NOMO-1 treated with DMSO at 0.1 percent for 48 hours (cell line): ENCODE results near the gene RASAL3.
A peak's percentile ranks its signal among the peaks of the same experiment; 100 is the strongest.
"Not testable (repeated sequence)": the region's sequence is repeated elsewhere in the genome, so short reads cannot be mapped to it uniquely, and the experiment has no call there.

Source experiments
- DNase-seq: peaks from one replicate; lab custom pipeline; 2025; ENCODE audit not compliant: unreplicated experiment; lab: John Stamatoyannopoulos, UW

RASAL3 gene

DNA sequence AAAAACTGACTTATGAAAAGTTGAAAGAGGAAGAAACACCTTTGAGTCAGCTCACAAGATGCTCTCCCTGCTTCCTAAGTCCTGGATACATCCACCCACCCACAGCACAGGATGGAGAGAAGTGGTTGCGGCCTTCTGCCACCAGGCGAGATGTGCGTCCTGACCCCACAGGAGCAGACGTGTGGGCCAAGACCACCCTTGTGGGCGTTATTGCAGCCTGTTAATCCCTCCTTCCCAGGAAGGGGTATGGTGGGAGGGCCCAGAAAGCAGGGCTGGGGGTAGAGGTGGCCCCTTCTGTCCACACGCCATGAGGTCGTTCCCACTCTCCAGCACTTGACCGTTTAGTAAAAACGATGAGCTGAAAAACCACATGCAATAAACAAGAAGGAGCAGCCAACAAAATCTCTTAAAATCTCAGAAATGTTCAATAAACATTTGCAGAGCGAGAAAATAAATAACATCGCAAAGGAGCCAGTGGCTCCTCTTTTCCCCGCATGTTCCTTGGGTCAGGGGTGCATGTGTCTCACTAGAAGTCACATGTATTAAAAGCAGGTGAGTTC is 43.1 kb downstream of the RASAL3 start:
- DNase-seq, result no peak

DNA sequence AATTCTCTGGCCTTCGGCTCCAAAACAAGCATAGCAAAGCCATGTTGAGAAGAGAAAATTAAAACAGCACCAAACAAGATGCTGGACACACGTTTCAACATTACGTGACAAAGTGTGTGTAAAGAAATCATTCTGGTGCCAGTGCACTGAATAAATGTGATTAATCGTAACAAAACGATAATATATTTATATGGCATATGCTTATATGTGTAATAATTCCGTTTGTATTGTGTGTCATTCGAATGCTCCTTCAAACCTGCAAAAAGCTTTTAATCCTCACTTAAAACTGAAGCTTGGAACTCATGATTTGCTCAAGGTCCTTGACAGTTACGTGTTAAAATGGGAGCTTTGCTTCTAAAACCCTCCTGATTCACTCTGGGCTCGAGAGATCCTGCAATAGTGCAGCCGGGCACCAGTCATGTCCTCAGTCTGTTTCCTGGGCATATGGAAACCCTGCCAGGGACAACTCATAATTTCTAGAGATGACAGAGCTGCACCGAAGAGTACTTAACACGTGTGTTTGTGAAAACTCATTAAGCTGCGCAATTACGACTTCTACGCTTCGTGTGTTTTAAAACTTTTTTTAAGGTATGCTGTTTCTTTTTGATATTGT is 44.8 kb downstream of the RASAL3 start:
- DNase-seq, result no peak

DNA sequence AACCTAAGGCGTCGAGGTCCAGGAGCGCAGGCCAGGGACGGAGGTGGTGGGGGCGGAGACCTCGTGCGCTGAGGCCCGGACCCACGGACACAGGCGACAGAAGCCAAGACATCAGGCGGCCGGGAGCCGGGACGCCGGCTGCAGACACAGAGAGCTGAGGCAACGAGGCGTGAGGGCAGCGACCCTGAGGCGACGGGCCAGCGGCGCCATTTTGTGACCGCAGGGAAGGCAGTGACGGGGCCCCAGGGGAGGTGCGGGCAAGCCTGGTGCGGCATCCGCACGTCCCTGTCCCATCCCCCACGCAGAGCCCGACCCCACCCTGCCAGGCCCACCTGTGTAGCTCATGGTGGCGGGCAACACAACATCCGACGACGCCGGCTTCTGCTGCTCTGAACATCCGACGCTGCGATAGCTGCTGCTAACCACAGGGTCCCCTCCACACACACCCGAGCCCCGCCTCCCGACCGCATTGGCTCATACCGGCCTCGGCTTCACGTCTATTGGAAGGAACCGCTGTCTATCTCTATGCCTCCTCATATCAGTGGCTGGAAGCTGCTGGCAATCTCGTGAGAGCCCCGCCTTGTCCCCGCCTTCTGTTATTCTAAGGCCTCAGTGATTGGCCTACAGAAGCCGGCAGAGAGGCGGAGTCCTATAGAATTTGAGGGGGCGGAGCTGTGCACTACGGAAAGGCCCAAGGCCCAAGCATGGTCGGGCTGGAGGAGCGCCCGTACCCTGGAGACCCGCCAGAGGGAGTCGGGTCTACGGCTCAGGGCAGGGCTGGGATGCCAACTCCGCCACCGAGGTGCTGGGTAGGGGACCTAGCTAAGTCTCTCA is 45.5 kb downstream of the RASAL3 start, which contains the start of gene AKAP8L:
Gene AKAP8L (minus strand): TSS at position 410 of the 834 bp plus-strand sequence. CDS start 65 bp downstream, at position 345.
- DNase-seq, result peak; percentile 100

DNA sequence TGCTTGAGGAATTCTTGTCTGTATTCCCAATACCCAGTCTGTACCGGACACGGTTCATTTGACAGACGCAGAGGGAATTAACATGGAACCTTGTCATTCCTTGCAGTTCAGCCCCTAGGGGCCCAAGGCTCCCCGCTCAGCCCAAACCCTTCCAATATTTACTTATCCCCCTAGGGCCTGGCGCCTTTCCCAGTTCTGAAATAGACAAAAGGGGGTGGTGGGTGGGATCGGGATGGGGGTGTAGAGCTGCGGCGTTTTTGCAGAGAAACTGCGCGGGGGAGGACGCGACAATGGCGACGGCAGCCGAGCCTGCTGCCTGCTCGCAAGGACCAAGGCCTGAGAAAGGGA is 46.1 kb downstream of the RASAL3 start:
- DNase-seq, result no peak

DNA sequence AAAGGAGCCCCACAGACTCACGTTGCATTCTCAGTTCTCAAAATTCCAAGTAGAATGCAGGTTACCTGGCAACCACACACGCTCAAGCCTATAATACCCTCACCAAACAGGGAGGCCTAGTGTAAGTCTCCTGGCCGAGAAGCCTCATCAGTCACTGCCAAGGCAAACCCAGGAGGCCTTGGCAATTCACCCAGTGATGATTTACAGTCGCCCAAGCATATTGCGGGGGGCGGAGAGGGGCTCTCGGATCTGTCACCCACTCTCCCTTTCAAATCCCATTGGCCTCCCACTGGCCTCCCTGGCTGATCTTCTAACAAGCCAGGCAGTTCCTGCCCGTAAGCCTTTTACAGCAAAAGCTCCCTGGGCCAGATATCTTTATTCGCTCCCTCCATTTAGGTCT is 46.6 kb downstream of the RASAL3 start:
- DNase-seq, result no peak

DNA sequence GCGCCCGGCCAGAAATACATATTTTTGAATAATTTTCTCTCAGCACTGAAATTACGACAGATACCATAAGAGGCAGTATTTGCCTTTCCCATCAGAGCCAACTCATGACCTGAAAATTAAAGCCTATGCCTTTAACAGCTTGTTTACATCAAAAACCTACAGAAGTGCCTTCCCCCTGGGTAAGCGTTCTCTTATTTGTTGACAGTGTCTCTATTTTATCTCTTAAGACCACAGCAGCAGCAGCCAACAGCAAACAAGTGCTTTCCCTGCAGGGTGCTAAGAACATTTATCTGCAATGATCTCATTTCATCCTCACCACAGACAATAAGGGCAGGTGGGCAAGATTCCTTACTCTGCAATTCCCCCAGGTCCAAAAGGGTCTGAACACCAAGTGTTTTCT is 51.5 kb downstream of the RASAL3 start:
- DNase-seq, result no peak

DNA sequence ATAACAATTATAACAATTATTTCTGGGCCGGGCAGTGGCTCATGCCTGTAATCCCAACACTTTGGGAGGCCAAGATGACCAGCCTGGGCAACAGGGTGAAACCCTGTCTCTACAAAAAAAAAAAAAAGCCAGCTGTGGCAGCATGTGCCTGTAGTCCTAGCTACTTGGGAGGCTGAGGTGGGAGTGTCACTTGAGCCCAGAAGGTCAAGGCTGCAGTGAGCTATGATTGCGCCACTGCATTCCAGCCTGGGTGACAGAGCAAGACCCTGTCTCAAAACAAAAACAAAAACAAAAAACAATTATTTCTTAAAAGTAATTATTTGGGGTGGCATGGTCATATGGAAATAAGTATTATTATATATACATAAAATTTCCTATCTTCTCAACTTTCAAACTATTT is 53.0 kb downstream of the RASAL3 start:
- not testable (repeated sequence) for DNase-seq

DNA sequence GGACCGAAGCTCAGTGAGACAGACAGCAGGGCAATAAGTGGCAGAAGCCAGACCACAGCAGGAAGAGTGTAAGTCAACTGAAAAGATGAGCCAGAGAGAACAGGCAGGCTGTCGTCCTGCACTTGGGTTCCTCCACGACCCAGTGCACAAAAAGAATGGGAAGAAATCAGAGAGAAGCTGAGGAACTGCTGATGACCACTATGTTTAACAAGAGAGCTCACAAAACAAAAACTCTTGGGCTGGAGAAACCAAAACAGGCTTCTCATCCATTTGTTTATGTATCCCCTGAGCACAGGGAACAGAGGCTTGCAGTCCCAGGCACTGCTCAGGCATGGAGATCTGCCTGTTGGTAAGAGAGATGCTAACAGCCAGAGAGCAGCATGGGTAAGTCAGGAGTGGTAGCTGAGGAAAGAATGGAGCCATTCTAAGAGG is 59.5 kb downstream of the RASAL3 start:
- DNase-seq, result no peak

DNA sequence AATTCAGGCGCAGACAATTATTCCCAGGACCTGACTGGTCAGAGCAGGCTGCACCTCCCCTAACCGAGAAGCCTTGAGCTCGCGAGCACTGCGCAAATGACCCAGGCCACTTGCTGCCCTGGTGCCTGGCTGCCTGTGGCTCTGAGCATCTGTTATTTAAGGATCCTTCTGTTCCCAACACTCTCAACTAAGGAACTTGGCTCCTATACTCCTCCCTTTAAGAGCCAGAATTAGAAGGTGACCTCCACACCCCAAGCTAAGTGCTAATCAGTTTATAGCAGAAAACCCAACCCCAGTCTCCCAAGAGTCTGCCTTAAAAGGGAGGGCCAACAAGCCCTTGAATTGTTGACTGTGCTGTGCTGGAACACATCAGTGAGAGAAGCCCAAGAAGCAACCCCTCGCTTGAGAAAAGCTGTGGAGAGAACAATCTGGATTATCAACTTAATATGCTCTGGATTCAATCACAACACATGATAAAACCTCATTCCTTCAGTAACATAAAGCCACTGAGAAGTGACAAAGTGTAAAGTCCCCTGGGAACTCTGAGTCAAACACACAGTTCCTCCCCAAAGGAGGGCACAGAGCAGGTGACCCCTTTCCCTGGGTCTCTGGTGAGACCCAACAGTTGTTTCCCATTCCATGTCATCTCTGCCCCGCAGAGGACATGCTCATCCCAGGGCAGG is 60.1 kb downstream of the RASAL3 start:
- no peak for DNase-seq

DNA sequence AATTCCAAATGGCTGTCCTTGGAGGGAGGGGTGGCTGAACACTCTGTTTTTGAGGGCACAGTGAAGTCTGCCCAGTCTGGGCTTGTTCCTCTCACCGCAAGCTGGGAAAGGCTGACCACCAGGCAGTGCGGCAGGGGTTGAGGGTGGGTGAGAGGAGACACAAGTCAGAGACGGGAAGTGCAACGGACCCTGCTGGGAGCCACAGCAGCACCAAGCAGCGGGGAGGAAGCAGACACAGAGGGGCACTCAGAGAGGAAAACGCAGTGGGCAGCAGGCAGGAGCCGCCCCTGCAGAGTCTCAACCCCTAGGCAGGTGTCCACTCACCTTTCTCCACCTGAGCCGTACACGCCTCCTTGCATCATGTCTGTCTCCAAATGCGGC is 61.2 kb downstream of the RASAL3 start:
- no peak for DNase-seq

DNA sequence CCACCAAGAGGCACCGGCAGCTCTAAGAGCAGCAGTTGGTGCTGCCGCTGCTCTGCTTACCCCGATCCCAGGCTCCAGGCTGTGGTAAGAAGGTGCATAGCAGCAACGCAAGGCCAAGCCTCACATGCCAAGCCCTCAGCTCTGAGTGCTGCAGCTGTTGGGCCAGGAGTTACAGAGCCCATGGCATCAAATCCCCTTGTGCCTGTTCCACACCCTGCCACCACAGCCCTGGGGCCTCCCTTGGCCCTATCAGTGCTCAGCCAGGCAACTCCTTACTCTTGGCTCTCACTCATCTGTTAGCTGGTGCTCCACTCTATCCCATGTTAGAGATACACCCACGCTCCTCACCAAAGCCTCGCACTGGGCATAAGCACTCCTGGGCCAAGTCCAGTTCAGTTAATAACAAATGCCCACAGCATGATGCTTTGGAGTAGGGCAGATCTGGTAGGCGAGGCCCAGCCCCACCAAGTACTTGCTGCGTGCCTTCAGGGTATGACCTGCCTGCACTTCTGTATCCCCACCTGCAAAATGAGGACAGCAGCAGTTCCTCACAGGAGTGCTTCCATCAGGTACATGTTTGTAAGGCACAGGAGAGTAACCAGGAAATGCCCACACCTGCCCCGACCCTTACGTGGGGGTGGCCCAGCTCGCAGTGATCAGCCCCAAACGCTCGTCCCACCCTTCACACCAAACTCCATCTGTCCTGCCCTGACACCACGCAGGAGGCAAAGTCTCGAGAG is 61.8 kb downstream of the RASAL3 start:
- no peak for DNase-seq
